Mesendoderm (in vitro differentiated cells): ENCODE data around the gene SULT1C4.

ENCODE experiments used
- DNase-seq: peaks from one replicate; pipeline ENCODE4 v3.0.0; 2013
- H2AK5ac ChIP-seq: 2 replicates; pipeline ENCODE4 v1.6.1; 2013; ENCODE audit warnings: low read length, inconsistent platforms
- H2BK120ac ChIP-seq: 2 replicates; pipeline ENCODE4 v1.6.1; 2013; ENCODE audit warnings: low read depth, mild to moderate bottlenecking, low read length, moderate library complexity, mixed read lengths
- H2BK15ac ChIP-seq: replicated peaks from 2 replicates; pipeline ENCODE4 v1.6.1; 2013; ENCODE audit warnings: low read depth, mild to moderate bottlenecking, moderate library complexity
- H2BK5ac ChIP-seq: 2 replicates; pipeline ENCODE4 v1.6.1; 2013; ENCODE audit warnings: low read length, inconsistent platforms
- H3K18ac ChIP-seq: 2 replicates; pipeline ENCODE4 v1.6.1; 2013; ENCODE audit warnings: mild to moderate bottlenecking, low read length, mixed read lengths
- H3K23ac ChIP-seq: one replicate; pipeline ENCODE4 v1.6.1; 2013; ENCODE audit warnings: low read length
- H3K27ac ChIP-seq: 2 replicates; pipeline ENCODE4 v1.5.1; 2013; ENCODE audit warnings: low read depth, mild to moderate bottlenecking, inconsistent platforms, low read length, moderate library complexity
- H3K27me3 ChIP-seq: 2 replicates; pipeline ENCODE4 v1.6.1; 2013; ENCODE audit warnings: low read length, control low read depth, mild to moderate bottlenecking, inconsistent platforms; ENCODE audit not compliant: insufficient read depth, poor library complexity
- H3K36me3 ChIP-seq: 2 replicates; pipeline ENCODE4 v1.6.1; 2013; ENCODE audit warnings: low read length, inconsistent platforms; ENCODE audit not compliant: control insufficient read depth, insufficient read depth
- H3K4ac ChIP-seq: one replicate; pipeline ENCODE4 v1.6.1; 2013; ENCODE audit warnings: low read depth, mild to moderate bottlenecking, low read length, moderate library complexity
- H3K4me1 ChIP-seq: 2 replicates; pipeline ENCODE4 v1.6.1; 2013; ENCODE audit warnings: low read depth, low read length, inconsistent platforms; ENCODE audit not compliant: control insufficient read depth
- H3K4me2 ChIP-seq: 2 replicates; pipeline ENCODE4 v1.6.1; 2013; ENCODE audit warnings: low read length
- H3K4me3 ChIP-seq: 2 replicates; pipeline ENCODE4 v1.5.1; 2013; ENCODE audit warnings: mild to moderate bottlenecking, low read length
- H3K56ac ChIP-seq: one replicate; pipeline ENCODE4 v1.6.1; 2013; ENCODE audit warnings: low read length
- H3K79me1 ChIP-seq: 2 replicates; pipeline ENCODE4 v1.6.1; 2013; ENCODE audit warnings: low read length, inconsistent platforms
- H3K79me2 ChIP-seq: 2 replicates; pipeline ENCODE4 v1.6.1; 2013; ENCODE audit warnings: mild to moderate bottlenecking, low read length; ENCODE audit not compliant: control insufficient read depth, insufficient read depth
- H3K9ac ChIP-seq: 2 replicates; pipeline ENCODE4 v1.6.1; 2013; ENCODE audit warnings: low read length, inconsistent platforms
- H4K5ac ChIP-seq: one replicate; pipeline ENCODE4 v1.6.1; 2013; ENCODE audit warnings: low read length
- H4K8ac ChIP-seq: one replicate; pipeline ENCODE4 v1.6.1; 2013; ENCODE audit warnings: low read depth, mild to moderate bottlenecking, control low read depth, low read length, moderate library complexity
- WGBS: extraction: QIAGEN DNeasy Blood & Tissue Kit; methylation state at CpG from one replicate; pipeline ENCODE4 v1.1.7; 2013; ENCODE audit warnings: low lambda C conversion rate, missing lambda C conversion rate; ENCODE audit not compliant: insufficient coverage; ENCODE audit errors: extremely low coverage; 5-methylcytosine and 5-hydroxymethylcytosine counted together

Gene SULT1C4

DNA sequence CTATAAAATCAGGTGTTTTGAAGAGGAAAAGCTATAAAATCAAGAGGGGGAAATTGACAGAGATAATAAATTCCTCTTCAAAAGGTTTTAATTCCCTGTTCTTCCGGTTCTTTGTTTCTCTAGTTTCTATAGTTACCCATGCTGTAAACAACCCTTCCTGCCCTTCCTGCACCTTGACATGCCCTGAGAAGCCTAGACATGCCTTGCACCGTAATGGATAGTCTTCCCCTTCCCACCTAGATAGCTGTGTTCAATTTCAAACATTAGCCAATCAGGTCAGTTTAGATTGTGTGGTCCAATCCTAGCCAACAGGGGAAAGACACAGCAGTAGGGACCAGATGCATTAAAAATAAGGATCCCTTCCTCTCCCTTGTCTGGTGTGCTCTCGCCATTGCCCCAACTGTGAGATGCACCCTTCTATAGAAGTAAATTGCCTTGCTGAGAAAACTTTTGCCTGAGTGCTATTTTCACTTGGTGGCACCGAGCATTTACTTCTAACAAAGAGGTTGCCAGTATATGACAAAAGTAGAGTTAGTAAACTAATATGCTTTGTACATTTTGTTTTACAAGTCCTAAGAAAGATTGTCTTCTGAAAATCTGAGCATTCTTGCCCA, 27.1 kb downstream of the SULT1C4 start:
- Histone ChIP-seq H4K5ac (no peak overlapping the region), H3K4ac (no peak overlapping the region), H3K36me3 (no peaks in the 10 kb centered on the region), H3K79me2 (no peaks in the 10 kb centered on the region), H3K4me3 (no peak overlapping the region), H3K4me1 (no peaks in the 10 kb centered on the region), H2AK5ac (no peak overlapping the region), H2BK15ac (no peak overlapping the region), H3K4me2 (no peak overlapping the region), H3K18ac (no peak overlapping the region), H3K27ac (no peak overlapping the region), H3K9ac (no peak overlapping the region), H3K27me3 (no peaks in the 10 kb centered on the region), H3K56ac (no peak overlapping the region), H4K8ac (no peak overlapping the region), H2BK5ac (no peak overlapping the region), H3K23ac (no peak overlapping the region), H3K79me1 (no peaks in the 10 kb centered on the region), H2BK120ac (no peak overlapping the region)
- WGBS: no CpG with 5 or more reads among the region's 4 CpGs
- no peak for DNase-seq

DNA sequence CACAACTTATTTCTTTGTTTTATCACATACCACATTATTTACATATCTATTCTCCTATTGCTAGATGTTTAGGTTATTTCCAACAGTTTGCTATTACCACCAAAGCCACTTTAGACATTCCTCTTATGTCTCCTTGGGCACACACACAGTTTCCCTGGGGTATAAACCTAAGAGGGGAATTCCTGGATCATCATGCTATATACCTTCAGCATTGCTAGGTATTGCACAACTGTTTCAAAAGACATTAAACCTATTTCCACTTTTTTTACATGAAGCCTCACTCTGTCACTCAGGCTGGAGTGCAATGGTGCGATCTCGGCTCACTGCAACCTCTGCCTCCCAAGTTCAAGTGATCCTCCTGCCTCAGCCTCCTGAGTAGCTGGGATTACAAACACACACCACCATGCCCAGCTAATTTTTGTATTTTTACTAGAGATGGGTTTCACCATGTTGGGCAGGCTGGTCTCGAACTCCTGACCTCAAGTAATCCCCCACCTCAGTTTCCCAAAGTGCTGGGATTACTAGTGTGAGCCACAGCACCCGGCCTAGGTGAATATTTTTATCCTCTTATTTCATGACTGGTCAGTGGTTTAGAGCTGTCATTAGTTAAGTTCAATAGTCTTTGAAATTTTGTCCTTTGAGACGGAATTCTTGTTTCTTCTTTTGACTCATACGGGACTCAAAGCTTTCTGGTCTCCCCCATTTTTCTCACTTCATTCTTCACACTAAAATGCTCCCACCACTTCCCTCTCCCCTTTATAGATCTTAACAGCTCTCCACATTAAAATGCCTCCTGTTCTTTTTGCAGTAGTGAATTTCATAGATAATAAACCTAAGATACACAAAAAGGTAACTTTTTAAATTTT, 30.3 kb downstream of the SULT1C4 start:
- Histone ChIP-seq H3K4me2 (no peak overlapping the region), H3K4ac (no peak overlapping the region), H3K4me3 (no peak overlapping the region), H2AK5ac (no peak overlapping the region), H2BK5ac (no peak overlapping the region), H3K27me3 (no peaks in the 10 kb centered on the region), H4K8ac (no peak overlapping the region), H3K9ac (no peak overlapping the region), H3K27ac (no peak overlapping the region), H3K4me1 (no peaks in the 10 kb centered on the region), H3K79me1 (no peaks in the 10 kb centered on the region), H4K5ac (no peak overlapping the region), H3K23ac (no peak overlapping the region), H3K79me2 (no peaks in the 10 kb centered on the region), H3K56ac (no peak overlapping the region), H3K18ac (no peak overlapping the region), H3K36me3 (no peaks in the 10 kb centered on the region), H2BK15ac (no peak overlapping the region), H2BK120ac (no peak overlapping the region)
- WGBS: no CpG with 5 or more reads among the region's 6 CpGs
- DNase-seq: no peak

DNA sequence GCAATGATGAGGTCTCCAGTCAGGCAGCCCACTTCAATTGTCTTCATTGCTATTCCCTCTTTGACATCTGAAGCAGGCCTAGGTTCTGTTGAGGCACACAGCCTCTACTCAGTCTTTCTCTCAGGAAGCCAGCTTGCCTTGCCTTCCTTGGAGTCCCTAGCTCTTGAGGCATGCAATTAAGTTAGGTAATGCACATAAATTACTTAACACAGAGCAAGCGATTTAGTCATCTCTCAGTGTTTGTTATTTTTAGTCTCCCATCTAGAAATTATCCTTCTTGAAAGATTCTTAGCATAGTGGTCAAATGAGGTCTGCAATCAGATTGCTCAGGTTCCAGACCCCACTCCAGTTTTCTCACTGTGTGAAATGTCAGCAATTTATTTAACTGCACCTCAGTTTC, 32.0 kb downstream of the SULT1C4 start:
- no peak overlapping the region for H2AK5ac ChIP-seq
- H3K36me3 ChIP-seq: no peaks in the 10 kb centered on the region
- H4K8ac ChIP-seq: no peak overlapping the region
- H3K4me2 ChIP-seq: no peak overlapping the region
- H3K4ac ChIP-seq: no peak overlapping the region
- DNase-seq: no peak
- no peak overlapping the region for H3K27ac ChIP-seq
- no peak overlapping the region for H4K5ac ChIP-seq
- H3K79me2 ChIP-seq: no peaks in the 10 kb centered on the region
- no peak overlapping the region for H3K9ac ChIP-seq
- H3K4me3 ChIP-seq: no peak overlapping the region
- no peak overlapping the region for H2BK15ac ChIP-seq
- no peak overlapping the region for H3K18ac ChIP-seq
- WGBS: no CpG with 5 or more reads among the region's 1 CpG
- no peak overlapping the region for H2BK120ac ChIP-seq
- no peaks in the 10 kb centered on the region for H3K4me1 ChIP-seq
- no peaks in the 10 kb centered on the region for H3K79me1 ChIP-seq
- H3K27me3 ChIP-seq: no peaks in the 10 kb centered on the region
- no peak overlapping the region for H3K56ac ChIP-seq
- no peak overlapping the region for H2BK5ac ChIP-seq
- no peak overlapping the region for H3K23ac ChIP-seq

DNA sequence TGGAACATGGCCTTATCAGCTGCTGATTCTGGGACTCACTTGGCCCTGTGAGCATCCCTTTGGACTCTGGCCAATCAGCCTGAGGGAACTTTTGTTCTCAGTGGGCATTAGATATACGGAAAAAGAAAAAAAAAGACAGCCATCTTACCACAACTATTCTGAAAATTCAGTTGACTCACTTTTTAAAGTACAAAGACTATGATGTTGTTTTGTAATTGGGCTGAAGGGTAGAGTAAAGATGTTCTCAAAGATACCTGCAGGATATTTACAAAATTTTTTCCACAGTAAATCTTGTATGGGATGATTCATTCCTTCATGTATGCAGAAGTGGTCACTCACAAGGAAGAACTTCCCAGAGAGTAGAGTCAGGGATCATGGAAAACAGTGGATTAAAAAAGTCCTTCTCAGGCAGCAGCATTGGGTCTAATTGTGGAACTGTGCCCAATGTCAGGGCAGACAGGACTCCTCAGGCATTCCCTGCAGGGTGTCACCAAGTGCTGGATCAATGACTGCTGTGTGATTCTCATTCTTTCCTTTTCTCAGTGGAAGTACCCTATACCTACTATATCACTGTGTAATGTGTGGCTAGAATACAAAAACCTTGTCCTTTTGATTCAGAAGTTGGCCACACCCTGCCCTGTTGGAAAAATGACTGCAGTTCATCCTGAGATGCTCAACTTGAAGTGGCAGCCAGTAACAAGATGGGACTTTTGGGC, 35.4 kb downstream of the SULT1C4 start:
- Histone ChIP-seq H3K4me3 (no peak overlapping the region), H3K4ac (no peak overlapping the region), H3K27me3 (no peaks in the 10 kb centered on the region), H3K9ac (no peak overlapping the region), H2BK5ac (no peak overlapping the region), H3K36me3 (no peaks in the 10 kb centered on the region), H3K79me1 (no peaks in the 10 kb centered on the region), H3K4me2 (no peak overlapping the region), H4K5ac (no peak overlapping the region), H3K4me1 (no peaks in the 10 kb centered on the region), H3K79me2 (no peaks in the 10 kb centered on the region), H3K23ac (no peak overlapping the region), H2BK120ac (no peak overlapping the region), H3K56ac (no peak overlapping the region), H3K18ac (no peak overlapping the region), H3K27ac (no peak overlapping the region), H2AK5ac (no peak overlapping the region), H4K8ac (no peak overlapping the region), H2BK15ac (no peak overlapping the region)
- DNase-seq: no peak
- no CpG with 5 or more reads among the region's 1 CpG for WGBS

DNA sequence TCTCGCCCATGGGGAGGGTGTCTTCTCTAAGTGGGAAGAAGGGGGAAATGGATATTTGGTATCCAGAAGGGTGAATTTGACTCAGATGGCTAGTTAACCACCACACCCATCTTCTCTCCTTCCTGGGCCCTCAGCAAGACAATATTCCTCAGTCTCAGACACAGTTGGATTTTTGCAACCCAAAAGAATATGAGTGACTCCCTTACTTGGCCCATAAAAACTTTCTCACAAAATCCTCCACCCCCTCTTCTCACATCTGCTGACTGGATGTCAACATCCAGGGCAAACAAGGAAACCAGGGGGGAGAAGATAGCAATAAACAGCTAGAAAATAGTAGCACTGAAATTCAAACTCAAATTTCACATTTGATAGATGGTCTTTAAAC, 35.9 kb downstream of the SULT1C4 start:
- Histone ChIP-seq H4K8ac (no peak overlapping the region), H3K4me3 (no peak overlapping the region), H3K4me2 (no peak overlapping the region), H2BK15ac (no peak overlapping the region), H4K5ac (no peak overlapping the region), H2AK5ac (no peak overlapping the region), H3K4ac (no peak overlapping the region), H3K36me3 (no peaks in the 10 kb centered on the region), H3K79me1 (no peaks in the 10 kb centered on the region), H3K4me1 (no peaks in the 10 kb centered on the region), H2BK5ac (no peak overlapping the region), H3K18ac (no peak overlapping the region), H3K79me2 (no peaks in the 10 kb centered on the region), H3K23ac (no peak overlapping the region), H3K27me3 (no peaks in the 10 kb centered on the region), H2BK120ac (no peak overlapping the region), H3K9ac (no peak overlapping the region), H3K27ac (no peak overlapping the region), H3K56ac (no peak overlapping the region)
- DNase-seq: no peak
- no CpG with 5 or more reads among the region's 1 CpG for WGBS
